Activated B cell treated with CpG ODN at 0.5 μM for 24 hours (primary cell): ENCODE results near the gene TCF7L2. TPM values are rescaled to one million over a fixed set of nuclear protein-coding genes. Genes with fewer than 3 reads are reported as not detected.

ENCODE experiments used
- ATAC-seq: fragments of 200-7000 bp; cut with Tn5 transposase; one replicate; pipeline ENCODE4 v1.10.0; 2021; ENCODE audit warnings: low read depth, mild to moderate bottlenecking, moderate library complexity
- CTCF ChIA-PET: fragments of 350-600 bp; sonication (Branson Sonifier 250); formaldehyde crosslinking; loops from one replicate; lab custom pipeline; 2021; ENCODE audit warnings: antibody characterized with exemption; lab: Charles Lee
- POLR2A ChIA-PET: fragments of 350-600 bp; sonication (Branson Sonifier 250); formaldehyde crosslinking; loops from one replicate; lab custom pipeline; 2021; ENCODE audit warnings: antibody characterized with exemption; lab: Charles Lee
- DNase-seq: peaks from one replicate; pipeline ENCODE4 v3.0.0; 2022
- H3K27ac Mint-ChIP-seq: one replicate; pipeline ENCODE4 v1.8.0; 2020; ENCODE audit warnings: mixed read lengths
- H3K27me3 Mint-ChIP-seq: one replicate; pipeline ENCODE4 v1.8.0; 2021; ENCODE audit warnings: mixed read lengths
- H3K36me3 Mint-ChIP-seq: one replicate; pipeline ENCODE4 v1.8.0; 2021; ENCODE audit warnings: low read depth, mixed read lengths
- H3K4me1 Mint-ChIP-seq: one replicate; pipeline ENCODE4 v1.8.0; 2021; ENCODE audit warnings: mixed read lengths
- H3K4me3 Mint-ChIP-seq: one replicate; pipeline ENCODE4 v1.8.0; 2020; ENCODE audit warnings: mild to moderate bottlenecking, mixed read lengths
- H3K9me3 Mint-ChIP-seq: one replicate; pipeline ENCODE4 v1.8.0; 2020; ENCODE audit warnings: mixed read lengths
- intact Hi-C: fragments of 100-400 bp; cut with micrococcal nuclease; formaldehyde crosslinking; loops from one replicate; pipeline ENCODE4 v1.15.1; 2024
- total RNA-seq: library from RNA; stranded (reverse); gene quantifications from 2 replicates; pipeline ENCODE4 v1.2.3, GENCODE V29; 2022
- TF ChIP-seq, protein P1 (sequence below): fragments of 200-600 bp; IDR thresholded peaks from one replicate; pipeline ENCODE4 v1.8.0; 2022; ENCODE audit warnings: antibody characterized with exemption, mild to moderate bottlenecking

Gene TCF7L2
- total RNA-seq, 1 donor from 2014 or later: 2.2 TPM

DNA sequence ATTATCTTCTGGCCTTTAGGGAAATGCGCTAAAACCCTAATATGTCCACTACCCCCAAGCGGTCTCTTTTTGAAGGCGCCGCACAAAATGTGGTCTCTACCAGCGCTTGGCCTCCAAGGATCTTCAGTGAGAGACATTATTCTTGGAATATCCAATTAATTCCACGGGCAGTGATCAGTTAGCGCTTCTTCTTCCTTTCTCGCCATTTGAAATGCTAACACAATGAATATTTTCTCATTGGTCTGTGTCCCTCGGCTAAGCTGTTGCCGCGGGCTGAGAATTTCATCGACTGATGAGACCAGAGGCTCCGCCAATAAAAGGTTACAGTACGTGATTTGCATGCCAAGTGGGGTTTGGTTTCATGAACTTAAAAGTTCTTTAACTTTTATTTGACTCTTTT lies 169.8 kb downstream of the TCF7L2 start:
- TF ChIP-seq, protein P1, sequence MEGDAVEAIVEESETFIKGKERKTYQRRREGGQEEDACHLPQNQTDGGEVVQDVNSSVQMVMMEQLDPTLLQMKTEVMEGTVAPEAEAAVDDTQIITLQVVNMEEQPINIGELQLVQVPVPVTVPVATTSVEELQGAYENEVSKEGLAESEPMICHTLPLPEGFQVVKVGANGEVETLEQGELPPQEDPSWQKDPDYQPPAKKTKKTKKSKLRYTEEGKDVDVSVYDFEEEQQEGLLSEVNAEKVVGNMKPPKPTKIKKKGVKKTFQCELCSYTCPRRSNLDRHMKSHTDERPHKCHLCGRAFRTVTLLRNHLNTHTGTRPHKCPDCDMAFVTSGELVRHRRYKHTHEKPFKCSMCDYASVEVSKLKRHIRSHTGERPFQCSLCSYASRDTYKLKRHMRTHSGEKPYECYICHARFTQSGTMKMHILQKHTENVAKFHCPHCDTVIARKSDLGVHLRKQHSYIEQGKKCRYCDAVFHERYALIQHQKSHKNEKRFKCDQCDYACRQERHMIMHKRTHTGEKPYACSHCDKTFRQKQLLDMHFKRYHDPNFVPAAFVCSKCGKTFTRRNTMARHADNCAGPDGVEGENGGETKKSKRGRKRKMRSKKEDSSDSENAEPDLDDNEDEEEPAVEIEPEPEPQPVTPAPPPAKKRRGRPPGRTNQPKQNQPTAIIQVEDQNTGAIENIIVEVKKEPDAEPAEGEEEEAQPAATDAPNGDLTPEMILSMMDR: no peak
- Mint-ChIP-seq H3K9me3 (no peaks in the 10 kb centered on the region), H3K27me3 (peaks cover 12% of the 10 kb centered on the region), H3K27ac (no peak overlapping the region), H3K4me3 (no peak overlapping the region), H3K4me1 (no peaks in the 10 kb centered on the region), H3K36me3 (no peaks in the 10 kb centered on the region)
- CTCF ChIA-PET: no interaction called here
- no peak for DNase-seq
- POLR2A ChIA-PET: no interaction called here
- intact Hi-C loops: loop anchor here (10.0 kb wide), 2 partner anchors 555 to 645 kb away; no protein-coding TSS in a partner anchor
- no peak for ATAC-seq

DNA sequence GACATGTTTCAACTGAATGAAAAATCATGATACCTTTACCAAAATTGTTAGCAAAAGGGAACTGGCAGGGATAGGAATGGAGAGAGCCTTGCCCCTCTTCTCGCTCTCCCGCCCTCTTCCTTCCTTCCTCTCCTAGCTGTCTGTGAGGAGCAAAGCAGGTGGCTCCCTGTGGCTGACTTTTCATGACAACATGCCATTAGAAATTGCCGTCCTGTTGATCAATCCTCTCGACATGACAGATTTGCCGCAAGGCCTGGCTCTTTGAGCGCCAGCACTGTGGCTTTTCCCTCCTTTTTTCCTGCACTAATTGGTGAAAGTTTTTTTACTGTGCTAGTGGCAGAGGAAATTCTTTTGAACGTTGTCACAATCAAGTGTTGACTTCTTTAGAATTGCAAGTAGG lies 171.1 kb downstream of the TCF7L2 start:
- DNase-seq: no peak
- intact Hi-C loops: loop anchor here (10.0 kb wide), 2 partner anchors 556 to 646 kb away; no protein-coding TSS in a partner anchor
- no peak for ATAC-seq
- Mint-ChIP-seq H3K4me3 (no peak overlapping the region), H3K4me1 (no peaks in the 10 kb centered on the region), H3K27me3 (peaks cover 12% of the 10 kb centered on the region), H3K36me3 (no peaks in the 10 kb centered on the region), H3K27ac (no peak overlapping the region), H3K9me3 (no peaks in the 10 kb centered on the region)
- ChIA-PET POLR2A (no interaction called here), CTCF (no interaction called here)
- TF ChIP-seq, protein P1: no peak

DNA sequence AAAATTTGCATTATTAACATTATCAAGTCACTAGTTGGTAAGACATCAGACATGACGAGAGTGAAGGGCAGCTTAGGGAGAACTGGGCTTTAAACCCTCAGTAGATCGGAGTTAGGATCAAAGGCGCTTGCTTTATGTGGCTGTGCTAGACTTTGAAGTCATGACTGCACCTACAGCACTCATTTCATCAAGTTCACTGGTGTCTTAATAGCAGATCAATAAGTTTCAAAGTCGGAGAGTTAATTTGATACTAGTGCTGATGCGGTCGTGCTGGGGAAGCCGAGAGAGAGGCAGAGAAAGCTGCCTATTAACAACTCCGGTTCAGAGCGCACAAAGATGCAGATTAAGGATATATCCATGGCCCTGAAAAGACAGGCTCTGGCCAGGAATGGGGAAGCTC lies 172.9 kb downstream of the TCF7L2 start:
- TF ChIP-seq, protein P1: no peak
- ATAC-seq (no peak), DNase-seq (no peak)
- Mint-ChIP-seq H3K27me3 (peaks cover 25% of the 10 kb centered on the region), H3K4me1 (peaks cover 3% of the 10 kb centered on the region), H3K27ac (no peak overlapping the region), H3K4me3 (no peak overlapping the region), H3K9me3 (no peaks in the 10 kb centered on the region), H3K36me3 (no peaks in the 10 kb centered on the region)
- POLR2A ChIA-PET: no interaction called here
- intact Hi-C loops: loop anchor here (10.0 kb wide), 2 partner anchors 558 to 648 kb away; no protein-coding TSS in a partner anchor
- CTCF ChIA-PET: no interaction called here

DNA sequence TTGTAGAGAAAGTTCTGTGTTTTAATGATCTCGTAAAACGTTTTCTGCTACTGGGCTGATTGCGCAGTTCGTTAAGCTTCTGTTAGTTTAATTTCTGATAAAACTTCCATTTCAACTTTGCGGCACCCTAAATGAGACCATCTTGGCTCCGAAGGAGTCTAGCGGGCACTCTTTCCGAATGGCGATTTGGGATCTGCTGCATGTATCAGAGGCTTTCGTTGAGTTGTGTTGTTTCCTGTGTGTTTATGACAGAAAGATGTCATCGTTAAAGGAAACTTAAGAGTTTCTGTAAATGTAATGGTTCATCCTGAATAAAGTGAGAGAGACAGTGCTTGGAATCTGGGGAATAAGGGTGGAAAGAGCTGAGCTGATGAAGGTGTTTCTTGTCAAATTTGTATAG lies 174.7 kb downstream of the TCF7L2 start:
- H3K27ac Mint-ChIP-seq: no peak overlapping the region
- intact Hi-C loops: loop anchor here (10.0 kb wide), 2 partner anchors 560 to 650 kb away; no protein-coding TSS in a partner anchor
- H3K27me3 Mint-ChIP-seq: peaks cover 40% of the 10 kb centered on the region
- CTCF ChIA-PET: no interaction called here
- no peak for ATAC-seq
- H3K4me3 Mint-ChIP-seq: no peak overlapping the region
- no peaks in the 10 kb centered on the region for H3K9me3 Mint-ChIP-seq
- TF ChIP-seq, protein P1: no peak
- POLR2A ChIA-PET: no interaction called here
- H3K4me1 Mint-ChIP-seq: peaks cover 3% of the 10 kb centered on the region
- no peak for DNase-seq
- no peaks in the 10 kb centered on the region for H3K36me3 Mint-ChIP-seq

DNA sequence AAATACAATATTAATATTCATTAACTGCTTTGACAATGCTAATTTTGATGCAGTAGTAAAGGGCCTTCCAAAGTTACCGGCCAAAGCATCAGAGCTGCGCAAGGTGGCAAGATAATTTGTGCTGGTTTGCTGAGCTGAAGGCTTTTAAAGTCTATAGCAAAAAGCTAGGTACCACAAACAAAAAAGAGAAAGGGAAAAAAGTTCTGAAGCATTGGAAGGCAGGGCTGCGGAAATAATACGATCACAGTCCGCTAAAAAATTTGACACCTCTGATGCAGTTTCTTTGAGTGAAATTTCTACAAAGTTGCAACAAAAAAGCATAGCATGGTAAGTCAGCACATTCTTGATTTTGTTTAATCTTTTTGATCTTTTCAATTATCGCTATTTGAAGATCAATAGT lies 175.6 kb downstream of the TCF7L2 start:
- Mint-ChIP-seq H3K4me1 (peaks cover 3% of the 10 kb centered on the region), H3K27me3 (peaks cover 42% of the 10 kb centered on the region), H3K4me3 (no peak overlapping the region), H3K27ac (no peak overlapping the region), H3K9me3 (no peaks in the 10 kb centered on the region), H3K36me3 (no peaks in the 10 kb centered on the region)
- intact Hi-C loops: loop anchor here (1.0 to 10.0 kb wide), 4 partner anchors 259 to 651 kb away; no protein-coding TSS in a partner anchor
- TF ChIP-seq, protein P1: no peak
- CTCF ChIA-PET: interaction anchor here (1.1 kb wide), 1 partner anchor 404 kb away, joined by 3 read pairs; no protein-coding TSS in a partner anchor
- DNase-seq: no peak
- ATAC-seq: no peak
- POLR2A ChIA-PET: no interaction called here
